Activated T-cell treated with anti-CD3 and anti-CD28 coated beads, Interleukin-2, amount 50 U/mL, for 24 hours (primary cell): ENCODE results near the gene GRIK3.
"Not testable (repeated sequence)": the region's sequence is repeated elsewhere in the genome, so short reads cannot be mapped to it uniquely, and the experiment has no call there.

Experiments used
- DNase-seq: peaks from one replicate; pipeline ENCODE4 v3.0.0-alpha.2; 2020
- H3K27ac Mint-ChIP-seq: 2 replicates; pipeline ENCODE4 v1.8.0; 2020; ENCODE audit warnings: mild to moderate bottlenecking, mixed read lengths
- H3K27me3 Mint-ChIP-seq: 2 replicates; pipeline ENCODE4 v1.8.0; 2020; ENCODE audit warnings: mixed read lengths
- H3K36me3 Mint-ChIP-seq: 2 replicates; pipeline ENCODE4 v1.8.0; 2020; ENCODE audit warnings: low read depth, mixed read lengths
- H3K4me1 Mint-ChIP-seq: 2 replicates; pipeline ENCODE4 v1.8.0; 2020; ENCODE audit warnings: low read depth, mixed read lengths
- H3K4me3 Mint-ChIP-seq: 2 replicates; pipeline ENCODE4 v1.8.0; 2020; ENCODE audit warnings: mild to moderate bottlenecking, moderate library complexity, mixed read lengths
- H3K9me3 Mint-ChIP-seq: 2 replicates; pipeline ENCODE4 v1.8.0; 2020; ENCODE audit warnings: mixed read lengths

GRIK3 gene

GRCh38 chr1:37034121-37035013 is at the start of gene GRIK3:
Gene GRIK3 (minus strand): TSS chr1:37034515. CDS start chr1:37034108, 407 bp downstream.
- H3K36me3 Mint-ChIP-seq: no peaks in the 10 kb centered on the region
- DNase-seq: no peak
- H3K27ac Mint-ChIP-seq: no peak within 1 kb of the TSS
- H3K9me3 Mint-ChIP-seq: no peaks in the 10 kb centered on the region
- peaks cover 82% of the 10 kb centered on the region for H3K27me3 Mint-ChIP-seq
- peaks cover 13% of the 10 kb centered on the region for H3K4me1 Mint-ChIP-seq
- H3K4me3 Mint-ChIP-seq: no peak within 1 kb of the TSS

- H3K36me3 Mint-ChIP-seq: no peaks in the 10 kb centered on the region
- no peak for DNase-seq
- no peaks in the 10 kb centered on the region for H3K4me1 Mint-ChIP-seq
- no peak overlapping the region for H3K4me3 Mint-ChIP-seq
- H3K27ac Mint-ChIP-seq: no peak overlapping the region
- H3K9me3 Mint-ChIP-seq: no peaks in the 10 kb centered on the region
- H3K27me3 Mint-ChIP-seq: peaks cover 16% of the 10 kb centered on the region
Observed at GRCh38 chr1:37084013-37084412, 49.7 kb upstream of the GRIK3 start.

- DNase-seq: no peak
- Mint-ChIP-seq H3K4me3 (no peak overlapping the region), H3K27ac (no peak overlapping the region), H3K36me3 (no peaks in the 10 kb centered on the region), H3K9me3 (no peaks in the 10 kb centered on the region), H3K4me1 (no peaks in the 10 kb centered on the region), H3K27me3 (peaks cover 16% of the 10 kb centered on the region)
Observed at GRCh38 chr1:37083603-37084002, 49.3 kb upstream of the GRIK3 start.

DNA sequence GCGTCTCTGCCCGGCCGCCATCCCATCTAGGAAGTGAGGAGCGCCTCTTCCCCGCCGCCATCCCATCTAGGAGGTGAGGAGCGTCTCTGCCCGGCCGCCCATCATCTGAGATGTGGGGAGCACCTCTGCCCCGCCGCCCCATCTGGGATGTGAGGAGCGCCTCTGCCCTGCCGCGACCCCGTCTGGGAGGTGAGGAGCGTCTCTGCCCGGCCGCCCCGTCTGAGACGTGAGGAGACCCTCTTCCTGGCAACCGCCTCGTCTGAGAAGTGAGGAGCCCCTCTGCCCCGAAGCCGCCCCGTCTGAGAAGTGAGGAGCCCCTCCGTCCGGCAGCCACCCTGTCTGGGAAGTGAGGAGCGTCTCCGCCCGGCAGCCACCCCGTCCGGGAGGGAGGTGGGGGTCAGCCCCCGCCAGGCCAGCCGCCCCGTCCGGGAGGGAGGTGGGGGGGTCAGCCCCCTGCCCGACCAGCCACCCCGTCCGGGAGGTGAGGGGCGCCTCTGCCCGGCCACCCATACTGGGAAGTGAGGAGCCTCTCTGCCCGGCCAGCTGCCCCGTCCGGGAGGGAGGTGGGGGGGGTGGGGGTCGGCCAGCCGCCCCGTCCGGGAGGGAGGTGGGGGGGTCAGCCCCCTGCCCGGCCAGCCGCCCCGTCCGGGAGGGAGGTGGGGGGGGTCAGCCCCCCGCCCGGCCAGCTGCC is 46.1 kb upstream of the GRIK3 start:
- not testable (repeated sequence) for H3K36me3 Mint-ChIP-seq, DNase-seq, H3K4me3 Mint-ChIP-seq, H3K4me1 Mint-ChIP-seq, H3K9me3 Mint-ChIP-seq, H3K27ac Mint-ChIP-seq
- peaks cover 11% of the 10 kb centered on the region for H3K27me3 Mint-ChIP-seq

DNA sequence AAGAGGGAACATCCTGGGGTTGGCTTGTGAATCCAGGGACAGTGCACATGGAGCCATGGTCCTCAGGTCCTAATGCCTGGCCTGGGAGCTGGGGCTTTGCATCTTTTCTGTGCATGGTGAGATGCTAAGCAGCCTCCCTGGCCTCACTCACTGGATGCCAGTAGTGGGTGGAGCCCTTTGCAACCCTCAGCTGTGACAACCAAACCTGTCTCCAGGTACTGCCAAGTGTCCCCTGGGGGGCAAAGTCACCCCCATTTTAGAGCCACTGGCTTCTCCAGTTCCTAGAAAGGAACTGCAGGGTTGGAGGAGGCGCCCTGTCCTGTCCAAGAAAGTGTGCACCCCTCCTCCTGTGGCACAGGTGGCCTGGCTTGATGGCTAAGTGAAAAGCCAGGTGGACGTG is 44.6 kb upstream of the GRIK3 start:
- H3K4me3 Mint-ChIP-seq: no peak overlapping the region
- no peaks in the 10 kb centered on the region for H3K36me3 Mint-ChIP-seq
- H3K27me3 Mint-ChIP-seq: peaks cover 6% of the 10 kb centered on the region
- no peaks in the 10 kb centered on the region for H3K9me3 Mint-ChIP-seq
- H3K27ac Mint-ChIP-seq: no peak overlapping the region
- no peaks in the 10 kb centered on the region for H3K4me1 Mint-ChIP-seq
- DNase-seq: no peak

GRCh38 chr1:37076168-37076567 is 41.9 kb upstream of the GRIK3 start:
- no peak for DNase-seq
- Mint-ChIP-seq H3K9me3 (no peaks in the 10 kb centered on the region), H3K4me3 (no peak overlapping the region), H3K4me1 (no peaks in the 10 kb centered on the region), H3K27me3 (no peaks in the 10 kb centered on the region), H3K36me3 (no peaks in the 10 kb centered on the region), H3K27ac (no peak overlapping the region)

DNA sequence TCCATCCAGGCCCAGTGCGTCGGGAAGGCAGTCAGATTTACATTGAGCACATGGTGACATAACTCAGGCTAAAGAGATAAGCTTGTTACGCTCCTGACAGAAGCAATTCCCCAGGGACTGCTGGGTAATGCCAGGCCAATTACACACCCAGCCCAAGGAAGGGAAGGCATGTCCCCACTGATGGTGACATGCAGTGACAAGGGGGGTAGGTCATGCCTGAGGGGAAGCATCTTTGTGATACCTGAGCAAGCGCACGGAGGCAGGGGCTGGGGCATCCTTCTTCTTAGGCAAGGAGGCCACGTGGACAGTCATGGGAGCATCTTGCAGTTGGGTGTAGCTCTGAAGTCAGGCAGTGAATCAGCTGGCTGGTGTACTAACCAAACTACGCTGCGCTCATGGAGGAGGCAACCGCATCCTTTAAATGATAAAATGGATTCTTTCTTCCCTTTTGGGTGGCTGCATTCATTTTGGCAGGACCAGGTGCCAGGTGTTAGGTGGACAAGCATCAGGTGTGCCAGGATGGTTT is 39.6 kb upstream of the GRIK3 start:
- H3K4me3 Mint-ChIP-seq: no peak overlapping the region
- no peaks in the 10 kb centered on the region for H3K9me3 Mint-ChIP-seq
- H3K27ac Mint-ChIP-seq: no peak overlapping the region
- no peaks in the 10 kb centered on the region for H3K36me3 Mint-ChIP-seq
- DNase-seq: no peak
- peaks cover 9% of the 10 kb centered on the region for H3K27me3 Mint-ChIP-seq
- no peaks in the 10 kb centered on the region for H3K4me1 Mint-ChIP-seq

DNA sequence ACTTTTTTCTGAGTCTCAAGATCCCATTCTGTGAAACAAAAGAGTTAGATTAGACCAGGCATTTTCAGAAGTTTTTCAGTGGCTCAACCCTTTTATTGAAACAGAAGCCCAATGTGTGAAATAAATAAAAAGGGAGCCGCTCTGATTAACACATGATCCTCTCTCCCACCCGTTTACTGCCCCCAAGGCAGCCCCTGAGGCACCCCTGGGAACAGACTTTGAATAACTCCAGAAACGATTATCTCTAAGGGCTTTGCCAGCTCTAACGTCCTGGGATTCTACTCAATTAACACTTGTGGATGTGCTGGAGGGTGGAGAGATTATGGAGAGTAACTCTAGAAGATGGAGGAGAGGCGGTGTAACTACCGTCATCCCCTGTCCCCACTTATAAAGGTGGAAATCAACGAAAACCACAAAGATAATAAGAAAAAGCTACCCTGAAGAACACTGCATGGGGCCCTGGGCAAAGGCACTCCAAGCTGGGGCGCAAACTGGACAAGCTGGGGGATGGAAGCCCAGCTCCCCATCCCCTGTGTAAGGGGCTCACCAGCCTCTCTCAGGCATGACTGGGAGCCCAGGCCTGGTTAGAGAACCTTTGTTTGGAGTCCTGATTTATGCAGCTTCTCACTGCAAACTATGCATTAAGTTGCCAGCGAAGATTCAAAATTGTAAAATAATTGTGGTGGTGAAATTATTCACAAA is 39.0 kb upstream of the GRIK3 start:
- H3K9me3 Mint-ChIP-seq: no peaks in the 10 kb centered on the region
- H3K4me3 Mint-ChIP-seq: no peak overlapping the region
- no peak for DNase-seq
- no peak overlapping the region for H3K27ac Mint-ChIP-seq
- H3K36me3 Mint-ChIP-seq: no peaks in the 10 kb centered on the region
- peaks cover 11% of the 10 kb centered on the region for H3K27me3 Mint-ChIP-seq
- H3K4me1 Mint-ChIP-seq: no peaks in the 10 kb centered on the region

GRCh38 chr1:37071829-37072228 is 37.5 kb upstream of the GRIK3 start:
- Mint-ChIP-seq H3K27ac (no peak overlapping the region), H3K4me3 (no peak overlapping the region), H3K4me1 (no peaks in the 10 kb centered on the region), H3K9me3 (no peaks in the 10 kb centered on the region), H3K27me3 (peaks cover 16% of the 10 kb centered on the region), H3K36me3 (no peaks in the 10 kb centered on the region)
- DNase-seq: no peak

DNA sequence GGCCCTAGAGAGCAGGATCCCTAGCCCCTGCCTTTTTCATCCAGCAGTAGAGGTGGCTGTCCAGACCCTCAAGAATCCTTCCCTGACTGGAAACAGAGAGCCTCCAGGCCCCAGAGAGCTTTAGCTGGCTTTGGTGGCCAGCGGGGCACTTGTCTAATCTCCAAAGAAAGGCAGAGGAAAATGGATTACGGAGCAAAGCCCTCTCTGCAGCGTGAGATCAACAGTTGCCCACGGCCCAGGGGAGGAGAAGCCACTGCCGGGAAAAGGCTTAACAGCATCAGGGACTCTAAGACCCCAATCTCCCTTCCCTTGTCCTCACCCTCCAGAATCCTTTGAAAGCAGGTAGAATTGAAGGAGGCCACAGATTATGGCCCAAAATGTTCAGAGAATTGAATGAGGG is 35.8 kb upstream of the GRIK3 start:
- Mint-ChIP-seq H3K36me3 (no peaks in the 10 kb centered on the region), H3K4me3 (no peak overlapping the region), H3K27me3 (peaks cover 18% of the 10 kb centered on the region), H3K27ac (no peak overlapping the region), H3K4me1 (no peaks in the 10 kb centered on the region), H3K9me3 (no peaks in the 10 kb centered on the region)
- no peak for DNase-seq

GRCh38 chr1:37069406-37069805 is 35.1 kb upstream of the GRIK3 start:
- Mint-ChIP-seq H3K36me3 (no peaks in the 10 kb centered on the region), H3K27ac (no peak overlapping the region), H3K4me1 (no peaks in the 10 kb centered on the region), H3K27me3 (peaks cover 18% of the 10 kb centered on the region), H3K4me3 (no peak overlapping the region), H3K9me3 (no peaks in the 10 kb centered on the region)
- no peak for DNase-seq

- DNase-seq: no peak
- Mint-ChIP-seq H3K9me3 (no peaks in the 10 kb centered on the region), H3K4me1 (no peaks in the 10 kb centered on the region), H3K36me3 (no peaks in the 10 kb centered on the region), H3K4me3 (no peak overlapping the region), H3K27me3 (peaks cover 18% of the 10 kb centered on the region), H3K27ac (no peak overlapping the region)
Observed at GRCh38 chr1:37068897-37069296, 34.6 kb upstream of the GRIK3 start.

DNA sequence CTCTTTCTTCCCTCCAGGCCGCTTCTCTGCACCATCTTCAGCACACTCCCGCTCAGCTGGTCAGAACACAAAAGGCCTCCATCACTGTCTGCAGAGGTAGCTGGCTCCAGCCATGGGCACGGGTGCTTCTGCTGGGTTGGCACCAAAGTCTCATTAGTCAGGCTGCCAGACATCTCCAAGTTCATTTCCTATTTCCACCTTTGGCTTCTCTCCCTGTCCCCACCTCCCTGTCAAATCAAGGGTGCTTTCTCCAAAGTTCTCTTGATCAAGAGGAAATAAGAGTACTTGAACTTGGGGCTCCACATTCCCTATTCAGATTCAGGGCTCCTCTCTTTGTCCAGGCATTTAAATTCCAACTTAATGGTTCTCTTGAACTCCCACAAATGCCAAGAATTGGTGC is 33.9 kb upstream of the GRIK3 start:
- Mint-ChIP-seq H3K27ac (no peak overlapping the region), H3K4me3 (no peak overlapping the region), H3K4me1 (no peaks in the 10 kb centered on the region)

DNA sequence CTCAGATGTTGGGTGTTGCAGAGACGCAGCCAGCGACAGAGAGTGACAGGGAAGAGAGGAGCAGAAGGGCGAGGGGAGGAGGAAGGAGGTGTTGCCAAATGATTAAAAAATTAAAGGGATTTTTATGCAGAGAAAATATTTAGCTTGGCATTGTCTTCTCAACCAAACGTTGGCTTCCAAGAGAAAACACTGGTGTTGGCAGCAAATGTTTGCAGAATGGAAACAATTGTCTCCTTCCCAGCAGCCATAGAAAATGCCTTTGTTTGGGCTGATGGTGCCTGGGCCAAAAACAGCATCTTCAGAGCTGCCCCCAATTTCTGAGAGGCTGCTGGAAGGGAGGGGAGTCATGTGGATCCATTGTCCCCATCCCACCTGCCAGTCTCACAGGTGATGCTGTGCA is 29.7 kb upstream of the GRIK3 start:
- Mint-ChIP-seq H3K9me3 (no peaks in the 10 kb centered on the region), H3K4me1 (no peaks in the 10 kb centered on the region), H3K27me3 (peaks cover 13% of the 10 kb centered on the region), H3K36me3 (no peaks in the 10 kb centered on the region), H3K4me3 (no peak overlapping the region), H3K27ac (no peak overlapping the region)
- no peak for DNase-seq

More for the DNA sequence above, 33.9 kb upstream of the GRIK3 start:
- no peak for DNase-seq
- Mint-ChIP-seq H3K27me3 (peaks cover 18% of the 10 kb centered on the region), H3K36me3 (no peaks in the 10 kb centered on the region), H3K9me3 (no peaks in the 10 kb centered on the region)
